OCI-LY7 (cell line): ENCODE measurements around the gene SLC16A8. TPM values are rescaled to one million over a fixed set of nuclear protein-coding genes. Genes with fewer than 3 reads are reported as not detected.
"Not testable (repeated sequence)": the region's sequence is repeated elsewhere in the genome, so short reads cannot be mapped to it uniquely, and the experiment has no call there.

Experiments
- BruUV-seq: library from RNA; stranded (reverse); fragments of 400-500 nt; replicated peaks from 2 replicates; lab custom pipeline; 2021; lab: Mats Ljungman, UMichigan
- CTCF ChIA-PET: fragments of 300-600 bp; sonication (Branson Sonifier 250); formaldehyde crosslinking; loops from one replicate; lab custom pipeline; 2022; ENCODE audit warnings: antibody characterized with exemption; ENCODE audit not compliant: unreplicated experiment; lab: Charles Lee
- POLR2A ChIA-PET: fragments of 300-600 bp; sonication (Branson Sonifier 250); formaldehyde crosslinking; loops from one replicate; lab custom pipeline; 2022; ENCODE audit warnings: antibody characterized with exemption; lab: Charles Lee
- DNase-seq: peaks from one replicate; pipeline ENCODE4 v3.0.0-alpha.2; 2015; ENCODE audit warnings: low spot score
- H2AFZ ChIP-seq: fragments of 200-600 bp; sonication (generic), shearing (Covaris generic); 2 replicates; pipeline ENCODE4 v1.6.1; 2014; ENCODE audit warnings: mild to moderate bottlenecking, antibody characterized with exemption, low read length, moderate library complexity
- H3K27ac ChIP-seq: fragments of 200-600 bp; sonication (generic); 2 replicates; pipeline ENCODE4 v1.5.1; 2014; ENCODE audit warnings: mixed run types, low read depth, mild to moderate bottlenecking, moderate library complexity, low read length, inconsistent platforms; ENCODE audit not compliant: poor library complexity, severe bottlenecking
- H3K36me3 ChIP-seq: fragments of 200-600 bp; sonication (generic); 2 replicates; pipeline ENCODE4 v1.6.1; 2014; ENCODE audit warnings: mild to moderate bottlenecking, antibody characterized with exemption, low read length, moderate library complexity, mixed read lengths; ENCODE audit not compliant: insufficient read depth
- H3K4me1 ChIP-seq: fragments of 200-600 bp; sonication (generic); 2 replicates; pipeline ENCODE4 v1.5.1; 2014; ENCODE audit warnings: mild to moderate bottlenecking, low read length; ENCODE audit not compliant: insufficient read depth, poor library complexity, severe bottlenecking
- H3K4me2 ChIP-seq: fragments of 200-600 bp; sonication (generic); 2 replicates; pipeline ENCODE4 v1.6.1; 2014; ENCODE audit warnings: mild to moderate bottlenecking, low read length
- H3K4me3 ChIP-seq: fragments of 200-600 bp; sonication (generic); 2 replicates; pipeline ENCODE4 v1.5.1; 2014; ENCODE audit warnings: mild to moderate bottlenecking, low read depth, low read length; ENCODE audit not compliant: poor library complexity, severe bottlenecking
- H3K79me2 ChIP-seq: fragments of 200-600 bp; sonication (generic); 2 replicates; pipeline ENCODE4 v1.6.1; 2016; ENCODE audit warnings: low read depth, mild to moderate bottlenecking, low read length, moderate library complexity, mixed read lengths; ENCODE audit not compliant: insufficient read depth
- H3K9me2 ChIP-seq: fragments of 200-600 bp; sonication (generic); 2 replicates; pipeline ENCODE4 v1.6.1; 2016; ENCODE audit warnings: mild to moderate bottlenecking, low read length, mixed read lengths; ENCODE audit not compliant: insufficient read depth
- H3K9me3 ChIP-seq: fragments of 200-600 bp; sonication (generic); 2 replicates; pipeline ENCODE4 v1.6.1; 2014; ENCODE audit warnings: mild to moderate bottlenecking, mixed run types, low read length, mixed read lengths
- H4K20me1 ChIP-seq: fragments of 200-600 bp; sonication (generic); 2 replicates; pipeline ENCODE4 v1.6.1; 2014; ENCODE audit warnings: mild to moderate bottlenecking, antibody characterized with exemption, low read length, moderate library complexity, mixed read lengths; ENCODE audit not compliant: insufficient read depth
- EZH2phosphoT487 ChIP-seq: fragments of 200-600 bp; sonication (generic); IDR thresholded peaks from 2 replicates; pipeline ENCODE4 v1.6.1; 2018; ENCODE audit warnings: low read depth, borderline replicate concordance, mild to moderate bottlenecking, mixed run types, antibody characterized with exemption, low read length, moderate library complexity, mixed read lengths
- intact Hi-C: fragments of 100-400 bp; cut with micrococcal nuclease; formaldehyde crosslinking; loops from one replicate; pipeline ENCODE4 v1.10.0; 2022; ENCODE audit not compliant: unreplicated experiment
- total RNA-seq, 2 experiments: library from RNA; depleted of rRNA in 1 of 2; stranded (reverse); fragments of >200 nt in 1 of 2; shearing (Covaris generic) in 1 of 2; gene quantifications; 2 replicates each; pipeline ENCODE4 v1.2.3, GENCODE V29; 2014 to 2022
- TF ChIP-seq, protein P1 (sequence below): fragments of 200-600 bp; sonication (generic); conservative IDR thresholded peaks from 2 replicates; pipeline ENCODE4 v1.5.1; 2014; ENCODE audit warnings: mild to moderate bottlenecking, antibody characterized with exemption, low read length, moderate library complexity, mixed read lengths

Gene SLC16A8
- total RNA-seq, 2 experiments from 2014 or later: not detected

GRCh38 chr22:38118182-38118581 is 34.2 kb upstream of the SLC16A8 start:
- H3K79me2 ChIP-seq: no peaks in the 10 kb centered on the region
- TF ChIP-seq, protein P1, sequence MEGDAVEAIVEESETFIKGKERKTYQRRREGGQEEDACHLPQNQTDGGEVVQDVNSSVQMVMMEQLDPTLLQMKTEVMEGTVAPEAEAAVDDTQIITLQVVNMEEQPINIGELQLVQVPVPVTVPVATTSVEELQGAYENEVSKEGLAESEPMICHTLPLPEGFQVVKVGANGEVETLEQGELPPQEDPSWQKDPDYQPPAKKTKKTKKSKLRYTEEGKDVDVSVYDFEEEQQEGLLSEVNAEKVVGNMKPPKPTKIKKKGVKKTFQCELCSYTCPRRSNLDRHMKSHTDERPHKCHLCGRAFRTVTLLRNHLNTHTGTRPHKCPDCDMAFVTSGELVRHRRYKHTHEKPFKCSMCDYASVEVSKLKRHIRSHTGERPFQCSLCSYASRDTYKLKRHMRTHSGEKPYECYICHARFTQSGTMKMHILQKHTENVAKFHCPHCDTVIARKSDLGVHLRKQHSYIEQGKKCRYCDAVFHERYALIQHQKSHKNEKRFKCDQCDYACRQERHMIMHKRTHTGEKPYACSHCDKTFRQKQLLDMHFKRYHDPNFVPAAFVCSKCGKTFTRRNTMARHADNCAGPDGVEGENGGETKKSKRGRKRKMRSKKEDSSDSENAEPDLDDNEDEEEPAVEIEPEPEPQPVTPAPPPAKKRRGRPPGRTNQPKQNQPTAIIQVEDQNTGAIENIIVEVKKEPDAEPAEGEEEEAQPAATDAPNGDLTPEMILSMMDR: no peak
- no peak for TF ChIP-seq EZH2phosphoT487
- H3K4me1 ChIP-seq: no peaks in the 10 kb centered on the region
- no peaks in the 10 kb centered on the region for H3K9me3 ChIP-seq
- H3K4me3 ChIP-seq: no peak overlapping the region
- no peak overlapping the region for H2AFZ ChIP-seq
- H4K20me1 ChIP-seq: no peaks in the 10 kb centered on the region
- CTCF ChIA-PET: no interaction called here
- intact Hi-C loops: no loop called here
- H3K4me2 ChIP-seq: no peak overlapping the region
- POLR2A ChIA-PET: no interaction called here
- no peaks in the 10 kb centered on the region for H3K36me3 ChIP-seq
- no peak overlapping the region for H3K27ac ChIP-seq
- no TSS peak for BruUV-seq
- no peaks in the 10 kb centered on the region for H3K9me2 ChIP-seq
- no peak for DNase-seq

GRCh38 chr22:38117556-38117955 is 33.6 kb upstream of the SLC16A8 start:
- H3K36me3 ChIP-seq, POLR2A ChIA-PET, DNase-seq, H3K4me3 ChIP-seq, H3K9me3 ChIP-seq, H4K20me1 ChIP-seq, intact Hi-C loops, H2AFZ ChIP-seq, H3K79me2 ChIP-seq, H3K4me2 ChIP-seq, H3K9me2 ChIP-seq, CTCF ChIA-PET, H3K4me1 ChIP-seq, BruUV-seq, H3K27ac ChIP-seq: not testable (repeated sequence)

DNA sequence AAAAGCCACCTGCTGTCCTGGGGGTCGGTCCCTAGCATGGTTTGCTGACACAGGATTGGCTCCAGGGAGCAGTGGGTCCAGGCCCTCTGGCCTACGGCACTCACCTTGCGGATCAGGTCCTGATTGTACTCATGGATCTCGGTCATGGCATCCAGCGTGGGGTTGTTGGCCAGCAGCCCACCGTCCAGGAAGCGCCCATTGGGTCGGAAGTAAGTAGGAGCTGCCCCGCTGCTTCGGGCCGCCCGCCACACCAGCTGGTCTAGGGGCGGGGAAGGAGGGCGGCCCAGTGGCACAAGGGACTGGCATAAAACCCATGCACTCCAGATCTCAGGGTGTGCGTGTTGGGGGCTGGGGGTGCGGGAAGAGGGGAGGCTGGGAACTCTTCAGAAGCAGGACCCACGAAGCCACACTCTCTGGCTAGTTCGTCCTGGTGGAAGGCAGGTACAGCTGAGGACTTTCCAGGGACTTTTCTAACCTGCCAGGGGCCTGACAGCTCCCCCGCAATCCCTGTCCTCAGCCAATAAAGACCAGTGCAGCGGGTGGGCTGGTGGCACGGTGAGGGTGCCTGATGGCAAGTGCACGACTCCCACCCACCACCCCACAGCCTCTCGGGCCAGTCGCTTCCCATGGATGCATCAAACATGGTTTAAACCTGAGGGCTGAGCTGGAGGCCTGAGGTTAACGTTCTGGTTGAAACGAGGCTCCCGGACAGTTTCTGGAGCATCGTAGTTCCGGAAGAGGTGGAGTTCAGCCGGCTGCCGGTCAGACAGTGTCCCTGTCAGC is 31.6 kb upstream of the SLC16A8 start:
- Histone ChIP-seq H3K36me3 (no peaks in the 10 kb centered on the region), H3K9me2 (no peaks in the 10 kb centered on the region), H3K79me2 (no peaks in the 10 kb centered on the region), H3K4me3 (no peak overlapping the region), H3K4me1 (no peaks in the 10 kb centered on the region), H3K9me3 (no peaks in the 10 kb centered on the region), H3K4me2 (no peak overlapping the region), H4K20me1 (no peaks in the 10 kb centered on the region), H3K27ac (no peak overlapping the region), H2AFZ (no peak overlapping the region)
- ChIA-PET CTCF (no interaction called here), POLR2A (no interaction called here)
- TF ChIP-seq, protein P1: no peak
- TF ChIP-seq EZH2phosphoT487: no peak
- BruUV-seq: no TSS peak
- DNase-seq: no peak
- intact Hi-C loops: no loop called here
